Neural progenitor cell (in vitro differentiated cells): ENCODE results near the gene IFIT2. TPM values are rescaled to one million over a fixed set of nuclear protein-coding genes. Genes with fewer than 3 reads are reported as not detected.

Experiments
- DNase-seq: peaks from one replicate; pipeline ENCODE4 v3.0.0-alpha.2; 2016; ENCODE audit warnings: low spot score
- H2AFZ ChIP-seq: fragments of 200-600 bp; sonication (generic); replicated peaks from 2 replicates; pipeline ENCODE4 v1.6.1; 2016; ENCODE audit warnings: antibody characterized with exemption
- H3F3A ChIP-seq: fragments of 200-600 bp; sonication (generic); 2 replicates; pipeline ENCODE4 v1.6.1; 2016; ENCODE audit warnings: antibody characterized with exemption, low read depth
- H3K27ac ChIP-seq: fragments of 200-600 bp; sonication (generic); 2 replicates; pipeline ENCODE4 v1.5.1; 2016; ENCODE audit warnings: mild to moderate bottlenecking
- H3K27me3 ChIP-seq: fragments of 200-600 bp; sonication (generic); 2 replicates; pipeline ENCODE4 v1.6.1; 2016; ENCODE audit warnings: mild to moderate bottlenecking, moderate library complexity
- H3K36me3 ChIP-seq: fragments of 200-600 bp; sonication (generic); 2 replicates; pipeline ENCODE4 v1.5.1; 2016
- H3K4me1 ChIP-seq: fragments of 200-600 bp; sonication (generic); 2 replicates; pipeline ENCODE4 v1.6.1; 2016; ENCODE audit warnings: mixed run types
- H3K4me2 ChIP-seq: fragments of 200-600 bp; sonication (generic); 2 replicates; pipeline ENCODE4 v1.6.1; 2016
- H3K4me3 ChIP-seq: fragments of 200-600 bp; sonication (generic); 2 replicates; pipeline ENCODE4 v1.5.1; 2016
- H3K79me2 ChIP-seq: fragments of 200-600 bp; sonication (generic); 2 replicates; pipeline ENCODE4 v1.6.1; 2016; ENCODE audit warnings: low read depth
- H3K9ac ChIP-seq: fragments of 200-600 bp; sonication (generic); 2 replicates; pipeline ENCODE4 v1.6.1; 2016
- H3K9me3 ChIP-seq: fragments of 200-600 bp; sonication (generic); 2 replicates; pipeline ENCODE4 v1.5.1; 2016; ENCODE audit warnings: low read depth
- H4K20me1 ChIP-seq: fragments of 200-600 bp; sonication (generic); 2 replicates; pipeline ENCODE4 v1.6.1; 2016; ENCODE audit warnings: low read depth
- H3K27ac Mint-ChIP-seq: 3 replicates; pipeline ENCODE4 v1.8.0; 2021; ENCODE audit warnings: mixed read lengths
- H3K27me3 Mint-ChIP-seq: 2 replicates; pipeline ENCODE4 v1.8.0; 2022; ENCODE audit warnings: low read depth, mild to moderate bottlenecking, inconsistent platforms, moderate library complexity, mixed read lengths; ENCODE audit not compliant: insufficient read depth
- H3K36me3 Mint-ChIP-seq: 3 replicates; pipeline ENCODE4 v1.8.0; 2021; ENCODE audit warnings: mixed read lengths
- H3K4me1 Mint-ChIP-seq: 3 replicates; pipeline ENCODE4 v1.8.0; 2021; ENCODE audit warnings: mixed read lengths
- H3K4me3 Mint-ChIP-seq: 3 replicates; pipeline ENCODE4 v1.8.0; 2021; ENCODE audit warnings: mild to moderate bottlenecking, moderate library complexity, mixed read lengths
- H3K9me3 Mint-ChIP-seq: 3 replicates; pipeline ENCODE4 v1.8.0; 2020; ENCODE audit warnings: mixed read lengths
- EZH2 ChIP-seq: fragments of 200-600 bp; sonication (generic); IDR thresholded peaks from 2 replicates; pipeline ENCODE4 v1.6.1; 2017; ENCODE audit warnings: antibody characterized with exemption, mild to moderate bottlenecking, moderate library complexity
- EZH2phosphoT487 ChIP-seq: fragments of 200-600 bp; sonication (generic); IDR thresholded peaks from 2 replicates; pipeline ENCODE4 v1.6.1; 2017; ENCODE audit warnings: antibody characterized with exemption
- total RNA-seq: library from RNA; depleted of rRNA; stranded (reverse); fragments of >200 nt; gene quantifications from 2 replicates; pipeline ENCODE4 v1.2.3, GENCODE V29; 2015; ENCODE audit warnings: low replicate concordance
- TF ChIP-seq, protein P1 (sequence below): fragments of 200-600 bp; sonication (generic); IDR thresholded peaks from 2 replicates; pipeline ENCODE4 v1.5.1; 2017; ENCODE audit warnings: antibody characterized with exemption, mild to moderate bottlenecking

Gene IFIT2
- total RNA-seq, 1 donor from 2014 or later, result 0.22 TPM

DNA sequence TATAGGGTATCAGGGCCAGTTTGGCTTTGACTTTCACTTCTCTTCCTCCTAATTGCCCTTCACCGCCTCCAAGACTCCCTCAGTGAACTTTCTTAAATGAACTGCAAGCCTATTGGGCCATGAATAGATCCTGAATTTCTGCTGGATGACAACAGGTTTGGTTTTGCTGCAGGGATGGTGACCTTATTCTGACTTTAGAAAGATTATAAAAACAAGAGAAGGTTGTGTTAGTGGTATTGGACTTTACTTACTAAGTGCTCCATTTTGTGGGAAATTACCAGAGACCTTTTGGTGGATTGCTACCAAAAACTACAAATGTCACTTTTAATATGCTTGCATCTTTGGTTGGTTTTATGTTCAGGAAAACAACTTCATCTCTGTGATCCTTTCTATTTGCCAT lies 38.8 kb upstream of the IFIT2 start:
- no peaks in the 10 kb centered on the region for H3K9me3 Mint-ChIP-seq
- H3K27me3 ChIP-seq, result no peaks in the 10 kb centered on the region
- no peaks in the 10 kb centered on the region for H4K20me1 ChIP-seq
- no peaks in the 10 kb centered on the region for H3F3A ChIP-seq
- H3K36me3 ChIP-seq, result no peaks in the 10 kb centered on the region
- peaks cover 14% of the 10 kb centered on the region for H3K4me1 Mint-ChIP-seq
- H3K79me2 ChIP-seq, result no peaks in the 10 kb centered on the region
- H3K27ac ChIP-seq, result no peak overlapping the region
- H3K9me3 ChIP-seq, result no peaks in the 10 kb centered on the region
- no peak overlapping the region for H3K4me3 ChIP-seq
- H2AFZ ChIP-seq, result no peak overlapping the region
- H3K36me3 Mint-ChIP-seq, result no peaks in the 10 kb centered on the region
- no peak for DNase-seq
- H3K4me2 ChIP-seq, result no peak overlapping the region
- TF ChIP-seq, protein P1, sequence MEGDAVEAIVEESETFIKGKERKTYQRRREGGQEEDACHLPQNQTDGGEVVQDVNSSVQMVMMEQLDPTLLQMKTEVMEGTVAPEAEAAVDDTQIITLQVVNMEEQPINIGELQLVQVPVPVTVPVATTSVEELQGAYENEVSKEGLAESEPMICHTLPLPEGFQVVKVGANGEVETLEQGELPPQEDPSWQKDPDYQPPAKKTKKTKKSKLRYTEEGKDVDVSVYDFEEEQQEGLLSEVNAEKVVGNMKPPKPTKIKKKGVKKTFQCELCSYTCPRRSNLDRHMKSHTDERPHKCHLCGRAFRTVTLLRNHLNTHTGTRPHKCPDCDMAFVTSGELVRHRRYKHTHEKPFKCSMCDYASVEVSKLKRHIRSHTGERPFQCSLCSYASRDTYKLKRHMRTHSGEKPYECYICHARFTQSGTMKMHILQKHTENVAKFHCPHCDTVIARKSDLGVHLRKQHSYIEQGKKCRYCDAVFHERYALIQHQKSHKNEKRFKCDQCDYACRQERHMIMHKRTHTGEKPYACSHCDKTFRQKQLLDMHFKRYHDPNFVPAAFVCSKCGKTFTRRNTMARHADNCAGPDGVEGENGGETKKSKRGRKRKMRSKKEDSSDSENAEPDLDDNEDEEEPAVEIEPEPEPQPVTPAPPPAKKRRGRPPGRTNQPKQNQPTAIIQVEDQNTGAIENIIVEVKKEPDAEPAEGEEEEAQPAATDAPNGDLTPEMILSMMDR, result no peak
- no peak for TF ChIP-seq EZH2phosphoT487
- TF ChIP-seq EZH2, result no peak
- H3K27me3 Mint-ChIP-seq, result no peaks in the 10 kb centered on the region
- H3K4me1 ChIP-seq, result no peaks in the 10 kb centered on the region
- no peak overlapping the region for H3K27ac Mint-ChIP-seq
- H3K4me3 Mint-ChIP-seq, result no peak overlapping the region
- H3K9ac ChIP-seq, result no peak overlapping the region

DNA sequence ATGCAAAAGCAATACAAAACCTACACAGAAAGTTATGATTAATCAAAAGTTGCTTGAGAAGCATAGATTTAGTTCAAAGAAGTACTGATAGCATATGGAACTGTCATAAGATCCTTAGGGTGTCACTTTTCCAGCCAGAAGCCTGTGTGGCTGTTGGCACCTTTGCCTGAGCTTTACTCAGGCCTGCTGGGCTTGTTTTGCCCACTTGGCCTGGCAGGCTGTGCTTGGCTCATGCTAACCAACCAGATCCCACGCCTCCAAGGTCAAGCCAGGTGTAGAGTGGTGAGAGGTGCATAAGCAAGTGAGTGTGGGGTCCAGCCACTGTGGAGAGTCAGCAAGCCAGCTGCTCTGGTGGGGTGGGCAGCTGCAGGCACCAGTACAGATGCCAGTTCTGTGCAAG lies 38.3 kb upstream of the IFIT2 start:
- no peaks in the 10 kb centered on the region for H3K27me3 ChIP-seq
- no peak overlapping the region for H3K27ac ChIP-seq
- Mint-ChIP-seq H3K4me3 (no peak overlapping the region), H3K27ac (no peak overlapping the region), H3K36me3 (no peaks in the 10 kb centered on the region), H3K9me3 (no peaks in the 10 kb centered on the region), H3K27me3 (no peaks in the 10 kb centered on the region), H3K4me1 (peaks cover 14% of the 10 kb centered on the region)
- no peaks in the 10 kb centered on the region for H3K9me3 ChIP-seq
- no peaks in the 10 kb centered on the region for H3K4me1 ChIP-seq
- no peaks in the 10 kb centered on the region for H3F3A ChIP-seq
- no peak for DNase-seq
- TF ChIP-seq EZH2 (no peak), EZH2phosphoT487 (no peak)
- TF ChIP-seq, protein P1, result no peak
- no peak overlapping the region for H3K9ac ChIP-seq
- no peaks in the 10 kb centered on the region for H4K20me1 ChIP-seq
- H3K36me3 ChIP-seq, result no peaks in the 10 kb centered on the region
- no peak overlapping the region for H3K4me3 ChIP-seq
- no peak overlapping the region for H3K4me2 ChIP-seq
- H3K79me2 ChIP-seq, result no peaks in the 10 kb centered on the region
- H2AFZ ChIP-seq, result no peak overlapping the region

DNA sequence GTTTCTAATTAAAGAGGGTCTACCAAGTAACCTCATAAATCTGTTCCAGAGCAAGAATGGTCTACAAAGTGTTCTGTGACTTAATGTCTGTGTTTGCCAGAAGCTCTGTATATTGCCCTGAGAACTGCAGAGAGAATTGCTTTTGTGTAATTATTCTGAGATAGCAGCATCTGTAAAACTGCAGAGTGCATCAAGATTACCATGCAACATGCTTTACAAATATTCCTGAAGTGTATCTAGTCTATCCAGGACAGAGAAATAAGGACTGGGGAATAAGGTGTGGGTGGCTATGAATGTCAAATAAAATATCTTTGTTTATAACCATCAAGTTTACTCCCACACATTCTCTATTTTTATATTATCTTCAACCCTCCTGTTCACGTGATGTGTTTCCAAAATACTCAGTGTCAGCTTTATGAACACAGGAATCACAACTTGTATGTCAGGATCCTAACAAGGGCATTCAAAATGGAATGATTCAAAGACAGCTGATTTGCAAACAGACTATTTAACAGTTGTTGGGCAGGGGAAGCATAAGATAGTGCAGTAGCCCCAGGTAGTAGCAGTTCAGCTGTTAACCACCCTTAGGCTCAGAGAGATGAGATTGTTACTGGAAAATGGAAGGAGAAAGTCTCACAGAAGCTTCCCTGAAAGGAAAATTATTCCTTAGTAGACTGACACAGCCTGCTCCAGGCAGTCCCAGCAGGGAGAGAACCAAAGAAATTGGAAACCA lies 35.0 kb upstream of the IFIT2 start:
- Mint-ChIP-seq H3K9me3 (no peaks in the 10 kb centered on the region), H3K27ac (no peak overlapping the region)
- DNase-seq, result no peak

More for the DNA sequence above, 35.0 kb upstream of the IFIT2 start:
- Histone ChIP-seq H2AFZ (no peak overlapping the region), H4K20me1 (no peaks in the 10 kb centered on the region), H3K4me1 (no peaks in the 10 kb centered on the region), H3K36me3 (no peaks in the 10 kb centered on the region), H3K4me3 (no peak overlapping the region), H3K27me3 (no peaks in the 10 kb centered on the region), H3K9ac (no peak overlapping the region), H3F3A (no peaks in the 10 kb centered on the region), H3K27ac (no peak overlapping the region), H3K9me3 (no peaks in the 10 kb centered on the region), H3K4me2 (no peak overlapping the region), H3K79me2 (no peaks in the 10 kb centered on the region)
- Mint-ChIP-seq H3K27me3 (peaks cover 3% of the 10 kb centered on the region), H3K4me1 (peaks cover 6% of the 10 kb centered on the region), H3K36me3 (no peaks in the 10 kb centered on the region), H3K4me3 (no peak overlapping the region)
- TF ChIP-seq, protein P1, result no peak
- no peak for TF ChIP-seq EZH2phosphoT487
